ENCODE measurements around the gene HS3ST4. TPM values are rescaled to one million over a fixed set of nuclear protein-coding genes. Genes with fewer than 3 reads are reported as not detected.
"Not testable (repeated sequence)": the region's sequence is repeated elsewhere in the genome, so short reads cannot be mapped to it uniquely, and the experiment has no call there.

The HS3ST4 gene
- total and polyA plus RNA-seq, 2 donors from 2014 or later, result not detected

- DNase-seq (no peak), FAIRE-seq (no peak)
- TF ChIP-seq CTCF (IDR thresholded peaks at IDR 0.05; ENCODE audit: borderline replicate concordance, extremely low read depth, insufficient read depth), result no peak
- Histone ChIP-seq H3K36me3 (ENCODE audit: control insufficient read depth in 2 of 3, insufficient read depth in 3 of 3, low read length in 3 of 3) (no peaks in the 10 kb centered on the region), H3K27ac (ENCODE audit: low read depth in 2 of 2, low read length in 2 of 2) (no peak overlapping the region), H3K9ac (ENCODE audit: low read length in 3 of 3) (no peak overlapping the region), H3K4me1 (ENCODE audit: control insufficient read depth in 2 of 3, insufficient read depth in 2 of 3, low read depth in 1 of 3, low read length in 3 of 3) (no peaks in the 10 kb centered on the region), H3K9me3 (ENCODE audit: control insufficient read depth in 2 of 3, insufficient read depth in 1 of 3, low read length in 3 of 3) (no peaks in the 10 kb centered on the region), H3K27me3 (ENCODE audit: control insufficient read depth, insufficient read depth, low read length) (no peaks in the 10 kb centered on the region), H3K4me3 (ENCODE audit: low read length in 3 of 3) (no peak overlapping the region)
- intact Hi-C loops (cut with DNase I), result no loop called here
Observed at GRCh38 chr16:26031286-26031685, 339.5 kb downstream of the HS3ST4 start.

- H3K27ac ChIP-seq (ENCODE audit: low read depth in 2 of 2, low read length in 2 of 2); H3K4me1 ChIP-seq (ENCODE audit: control insufficient read depth in 2 of 3, insufficient read depth in 2 of 3, low read depth in 1 of 3, low read length in 3 of 3); H3K27me3 ChIP-seq (ENCODE audit: control insufficient read depth, insufficient read depth, low read length); H3K9ac ChIP-seq (ENCODE audit: low read length in 3 of 3); H3K9me3 ChIP-seq (ENCODE audit: control insufficient read depth in 2 of 3, insufficient read depth in 1 of 3, low read length in 3 of 3); DNase-seq; intact Hi-C loops (cut with DNase I); FAIRE-seq; H3K36me3 ChIP-seq (ENCODE audit: control insufficient read depth in 2 of 3, insufficient read depth in 3 of 3, low read length in 3 of 3); H3K4me3 ChIP-seq (ENCODE audit: low read length in 3 of 3): not testable (repeated sequence)
Observed at GRCh38 chr16:26032661-26033060, 340.9 kb downstream of the HS3ST4 start.

GRCh38 chr16:26041952-26042668, 350.4 kb downstream of the HS3ST4 start:
- Histone ChIP-seq H3K9ac (ENCODE audit: low read length in 3 of 3) (no peak overlapping the region), H3K9me3 (ENCODE audit: control insufficient read depth in 2 of 3, insufficient read depth in 1 of 3, low read length in 3 of 3) (no peaks in the 10 kb centered on the region), H3K27ac (ENCODE audit: low read depth in 2 of 2, low read length in 2 of 2) (no peak overlapping the region), H3K4me1 (ENCODE audit: control insufficient read depth in 2 of 3, insufficient read depth in 2 of 3, low read depth in 1 of 3, low read length in 3 of 3) (no peaks in the 10 kb centered on the region), H3K27me3 (ENCODE audit: control insufficient read depth, insufficient read depth, low read length) (no peaks in the 10 kb centered on the region), H3K36me3 (ENCODE audit: control insufficient read depth in 2 of 3, insufficient read depth in 3 of 3, low read length in 3 of 3) (no peaks in the 10 kb centered on the region), H3K4me3 (ENCODE audit: low read length in 3 of 3) (no peak overlapping the region)
- intact Hi-C loops (cut with DNase I), result no loop called here
- DNase-seq (no peak), FAIRE-seq (no peak)
- TF ChIP-seq CTCF (IDR thresholded peaks at IDR 0.05; ENCODE audit: borderline replicate concordance, extremely low read depth, insufficient read depth), result no peak

GRCh38 chr16:26050472-26050871, 358.7 kb downstream of the HS3ST4 start:
- no peak for FAIRE-seq
- no peaks in the 10 kb centered on the region for H3K9me3 ChIP-seq (ENCODE audit: control insufficient read depth in 2 of 3, insufficient read depth in 1 of 3, low read length in 3 of 3)
- no peak overlapping the region for H3K27ac ChIP-seq (ENCODE audit: low read depth in 2 of 2, low read length in 2 of 2)
- H3K9ac ChIP-seq (ENCODE audit: low read length in 3 of 3), result no peak overlapping the region
- no peaks in the 10 kb centered on the region for H3K36me3 ChIP-seq (ENCODE audit: control insufficient read depth in 2 of 3, insufficient read depth in 3 of 3, low read length in 3 of 3)
- H3K4me1 ChIP-seq (ENCODE audit: control insufficient read depth in 2 of 3, insufficient read depth in 2 of 3, low read depth in 1 of 3, low read length in 3 of 3), result no peaks in the 10 kb centered on the region
- TF ChIP-seq CTCF (IDR thresholded peaks at IDR 0.05; ENCODE audit: borderline replicate concordance, extremely low read depth, insufficient read depth), result no peak
- peak in 4 of 5 donors; percentile 29 to 42 (median 29) for DNase-seq
- no peak overlapping the region for H3K4me3 ChIP-seq (ENCODE audit: low read length in 3 of 3)
- H3K27me3 ChIP-seq (ENCODE audit: control insufficient read depth, insufficient read depth, low read length), result no peaks in the 10 kb centered on the region
- intact Hi-C loops (cut with DNase I), result no loop called here
